Heart left ventricle (tissue), 13 donors: ENCODE measurements around the gene APEX2.

Experiments used
- CTCF ChIP-seq, 12 donors: fragments of 200-600 bp; sonication (generic) in 4 of 12; IDR thresholded peaks; one replicate each; pipeline versions ENCODE4 v1.5.0 to v1.8.0; 2018 to 2022; ENCODE audit warnings: antibody characterized with exemption in 12 of 12, mild to moderate bottlenecking in 5 of 12
- POLR2A ChIP-seq, 2 donors: fragments of 450-650 bp; IDR thresholded peaks; one replicate each; pipeline ENCODE4 v1.6.1; 2017; ENCODE audit warnings: antibody characterized with exemption in 2 of 2, mild to moderate bottlenecking in 2 of 2, moderate library complexity in 2 of 2
- donor health status: ischemic (EF 13 %, LVEDD 7.1; RV severe dilation, severe dysfunction).
- donor health status: DM: no; HTN: yes; CAD: no.
- donor health status: DM: no; HTN: no; CAD: no.
- donor health status: ischemic (EF 25% LVEDD 6.9; RV normal size, moderate dysfunction).
- donor health status: ischemic (EF 25% LVEDD 5.7; RV mildly dilated, moderate dysfunction).
- donor health status: ischemic (EF 35%, LVEDD 5.7; RV mildly dilated, moderate dysfunction).
- donor health status: nonischemic (EF 11% LVEDD 7.7; RV severe dilation, severe dysfunction).
- donor health status: DM: yes; HTN: yes; CAD: no.
- donor health status: PGD.
- donor health status: ischemic (EF 29% LVEDD 5.4; RV normal size, mild dysfunction).
- donor health status: nonischemic (EF 23%, LVEDD 6.1; RV moderate dilation, normal function).

DNA sequence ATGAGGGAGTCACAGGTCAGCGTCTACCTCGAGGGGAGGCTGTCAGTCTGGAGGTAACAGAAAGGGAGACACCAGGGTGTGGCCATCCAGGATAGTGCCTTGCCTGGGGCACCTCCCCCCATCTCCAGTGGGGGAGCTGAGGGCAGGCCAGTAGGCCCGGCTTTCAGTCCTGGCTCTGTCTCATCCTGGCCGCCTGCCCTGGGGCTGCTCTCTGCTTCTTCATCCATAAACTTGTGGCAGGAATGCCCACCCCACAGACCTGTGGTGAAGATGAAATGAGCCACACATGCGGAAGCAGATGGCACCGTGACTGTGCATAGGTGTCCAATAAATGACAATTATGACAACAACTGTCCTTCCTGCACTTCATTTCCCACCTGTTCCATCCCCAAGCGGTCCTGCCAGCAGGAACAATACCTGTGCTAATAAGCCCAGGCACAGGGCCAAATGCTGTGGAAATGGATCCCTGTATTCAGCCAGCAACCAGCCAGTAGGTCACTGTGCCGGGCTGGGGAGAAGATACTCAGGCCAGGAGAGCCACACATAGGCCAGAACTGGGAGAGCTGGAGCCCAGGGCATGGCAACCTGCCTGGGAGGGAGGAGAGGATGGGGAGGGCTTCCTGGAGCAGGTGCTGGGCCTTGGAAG is 49.3 kb upstream of the APEX2 start:
- TF ChIP-seq CTCF (IDR thresholded peaks at IDR 0.05) (no peak), POLR2A (IDR thresholded peaks at IDR 0.05) (no peak)
